ENCODE measurements around the gene GVQW3. TPM values are rescaled to one million over a fixed set of nuclear protein-coding genes. Genes with fewer than 3 reads are reported as not detected.

Gene GVQW3
- total and polyA plus RNA-seq, 2 of the 13 experiments (the other 11 are each of a cell fraction or from before 2014, with no cell fraction given), result 5.0 to 5.6 TPM

- DNase-seq (ENCODE audit: low spot score), result peak; percentile 78
- TF ChIP-seq TRIM24 (CRISPR knock-in tag; IDR thresholded peaks at IDR 0.05) (no peak), MBD4 (IDR thresholded peaks at IDR 0.05; ENCODE audit: borderline replicate concordance, low read length) (no peak), NCOR1 (IDR thresholded peaks at IDR 0.05; ENCODE audit: borderline replicate concordance, low read length) (peak; percentile 39; the same call in 1 of the 2 replicates), RBM22 (optimal IDR thresholded peaks at IDR 0.05; ENCODE audit: low read length) (no peak), ZNF597 (CRISPR knock-in tag; IDR thresholded peaks at IDR 0.05) (no peak), SOX13 (IDR thresholded peaks at IDR 0.05) (no peak), SOX13 (CRISPR knock-in tag; conservative IDR thresholded peaks at IDR 0.05 in 1 of 2, IDR thresholded peaks at IDR 0.05 in 1 of 2) (peak in 1 of 2 experiments; percentile 5; a peak in 1 of 4 replicates), ZSCAN29 (CRISPR knock-in tag; conservative IDR thresholded peaks at IDR 0.05) (no peak), PHF21A (CRISPR knock-in tag; IDR thresholded peaks at IDR 0.05) (peak; percentile 59; the same call in 1 of the 2 replicates), ZSCAN31 (CRISPR knock-in tag; IDR thresholded peaks at IDR 0.05; ENCODE audit: low read depth) (no peak), ZBTB7B (CRISPR knock-in tag; IDR thresholded peaks at IDR 0.05) (peak; percentile 40; the same call in 1 of the 2 replicates), ZNF280D (CRISPR knock-in tag; IDR thresholded peaks at IDR 0.05) (no peak), ZFP1 (CRISPR knock-in tag; IDR thresholded peaks at IDR 0.05) (no peak), ELF1 (CRISPR knock-in tag; IDR thresholded peaks at IDR 0.05) (no peak), ZNF556 (CRISPR knock-in tag; IDR thresholded peaks at IDR 0.05; ENCODE audit: borderline replicate concordance) (no peak), SMARCE1 (IDR thresholded peaks at IDR 0.05; ENCODE audit: borderline replicate concordance) (no peak), NR2F6 (IDR thresholded peaks at IDR 0.05) (no peak), NR2F6 (CRISPR knock-in tag; IDR thresholded peaks at IDR 0.05) (0 out of 2 replicates have a peak, but pooled peaks have one; percentile 44), MTA1 (CRISPR knock-in tag; IDR thresholded peaks at IDR 0.05; ENCODE audit: borderline replicate concordance) (no peak), BHLHE40 (IDR thresholded peaks at IDR 0.05; ENCODE audit: low read length) (no peak), ZBTB4 (CRISPR knock-in tag; IDR thresholded peaks at IDR 0.05; ENCODE audit: borderline replicate concordance) (no peak)
Measured at GRCh38 chr11:76385903-76386302, 4.8 kb downstream of the GVQW3 start.

More at GRCh38 chr11:76385903-76386302, 4.8 kb downstream of the GVQW3 start:
- in situ Hi-C loops (cut with HindIII; ENCODE audit: extremely low pct_ligation_motif_present, low pct_unique_long_range_greater_than_20kb), result no loop called here
- Histone ChIP-seq H3K9me3 (ENCODE audit: low read length) (no peaks in the 10 kb centered on the region), H2AFZ (ENCODE audit: low read length) (no peak overlapping the region), H4K20me1 (ENCODE audit: insufficient read depth, low read length) (no peaks in the 10 kb centered on the region), H3K4me3 (replicated peaks in 1 of 3; ENCODE audit: insufficient read depth in 1 of 3, low read depth in 2 of 3, low read length in 3 of 3) (peak overlapping the region in 1 of 3 experiments; percentile 19; a peak in 1 of 6 replicates), H3K27me3 (ENCODE audit: control insufficient read depth in 1 of 2, insufficient read depth in 2 of 2, low read length in 2 of 2) (no peaks in the 10 kb centered on the region), H3K36me3 (replicated peaks in 1 of 2; ENCODE audit: control insufficient read depth in 1 of 2, insufficient read depth in 2 of 2, low read length in 2 of 2) (no peaks in the 10 kb centered on the region), H3K27ac (ENCODE audit: extremely low read length, insufficient read depth, low read length) (peak overlapping the region; percentile 58), H3K4me2 (ENCODE audit: low read depth, low read length) (peak overlapping the region; percentile 55), H3K79me2 (ENCODE audit: insufficient read depth, low read length) (peaks cover 11% of the 10 kb centered on the region), H3K9ac (ENCODE audit: insufficient read depth, low read depth, low read length) (no peak overlapping the region), H3K4me1 (ENCODE audit: insufficient read depth, low read length) (peaks cover 53% of the 10 kb centered on the region)
- no TSS peak for BruUV-seq (replicated peaks)
- ChIA-PET POLR2A (no interaction called here), CTCF (ENCODE audit: low intra/inter-chr PET ratio, low total read pairs) (no interaction called here)
- intact Hi-C loops (cut with micrococcal nuclease; ENCODE audit: unreplicated experiment), result loop anchor here (5.0 kb wide), 1 partner anchor 36 kb away; no protein-coding TSS in a partner anchor
- 0% methylated on average over 5 of the region's 5 CpGs for WGBS (ENCODE audit: low lambda C conversion rate)
- peak; percentile 93 for FAIRE-seq
- peak; percentile 49 for ATAC-seq
